H1 (cell line): ENCODE data around the gene CSF3R. TPM values are rescaled to one million over a fixed set of nuclear protein-coding genes. Genes with fewer than 3 reads are reported as not detected.
"Not testable (repeated sequence)": the region's sequence is repeated elsewhere in the genome, so short reads cannot be mapped to it uniquely, and the experiment has no call there.

Experiments
- CTCF ChIA-PET: fragments of 300-600 bp; sonication (Branson Sonifier 250); formaldehyde crosslinking; loops from one replicate; lab custom pipeline; 2021; ENCODE audit not compliant: partially characterized antibody; lab: Charles Lee
- POLR2A ChIA-PET: fragments of 300-600 bp; sonication (Branson Sonifier 250); formaldehyde crosslinking; loops from one replicate; lab custom pipeline; 2021; ENCODE audit warnings: inconsistent platforms; ENCODE audit not compliant: partially characterized antibody; lab: Charles Lee
- DNase-seq, 2 experiments: peaks; one replicate each; pipeline versions ENCODE4 v3.0.0 to v3.0.0-alpha.2; 2010 to 2022; ENCODE audit warnings: low spot score in 2 of 2, low read depth in 1 of 2, mixed read lengths in 1 of 2
- FAIRE-seq: peaks from 2 replicates; lab custom pipeline; 2011; peaks lifted over from hg19 to GRCh38; lab: Jason Lieb, UNC
- H2AFZ ChIP-seq: 2 replicates; pipeline ENCODE4 v1.8.1; 2012; ENCODE audit warnings: low read length, inconsistent platforms
- H2AK5ac ChIP-seq: 2 replicates; pipeline ENCODE4 v1.6.1; 2013; ENCODE audit warnings: low read depth, low read length
- H2BK120ac ChIP-seq: replicated peaks from 2 replicates; pipeline ENCODE3; 2013; ENCODE audit warnings: low read depth, low read length, inconsistent platforms
- H2BK12ac ChIP-seq: 2 replicates; pipeline ENCODE4 v1.6.1; 2013; ENCODE audit warnings: low read depth, low read length
- H2BK15ac ChIP-seq: 2 replicates; pipeline ENCODE4 v1.6.1; 2013; ENCODE audit warnings: low read length
- H2BK20ac ChIP-seq: 2 replicates; pipeline ENCODE4 v1.6.1; 2013; ENCODE audit warnings: low read length
- H2BK5ac ChIP-seq: 2 replicates; pipeline ENCODE4 v1.6.1; 2013; ENCODE audit warnings: low read depth, low read length
- H3K14ac ChIP-seq: 2 replicates; pipeline ENCODE4 v1.6.1; 2013; ENCODE audit warnings: inconsistent platforms; ENCODE audit not compliant: insufficient read length
- H3K18ac ChIP-seq: 2 replicates; pipeline ENCODE4 v1.6.1; 2013; ENCODE audit warnings: low read length; ENCODE audit errors: extremely low read depth
- H3K23ac ChIP-seq: 2 replicates; pipeline ENCODE4 v1.6.1; 2013; ENCODE audit warnings: inconsistent platforms; ENCODE audit not compliant: insufficient read length
- H3K23me2 ChIP-seq: 2 replicates; pipeline ENCODE4 v1.6.1; 2013; ENCODE audit warnings: low read depth, low read length
- H3K27ac ChIP-seq: 2 replicates; pipeline ENCODE4 v1.6.1; 2011; ENCODE audit warnings: low read depth, low read length, inconsistent platforms
- H3K27me3 ChIP-seq, 4 experiments: replicated peaks in 1 of 4; 1 replicate in 1 of 4; 2 replicates in 3 of 4; pipeline versions ENCODE4 v1.6.1 to v1.8.1; 2011 to 2013; ENCODE audit warnings: low read length in 3 of 4, mild to moderate bottlenecking in 3 of 4, inconsistent platforms in 2 of 4, mixed read lengths in 2 of 4, moderate library complexity in 1 of 4; ENCODE audit not compliant: control insufficient read depth in 3 of 4, insufficient read depth in 3 of 4; ENCODE audit errors: extremely low read depth in 1 of 4
- H3K36me3 ChIP-seq, 4 experiments: 2 replicates each; pipeline versions ENCODE4 v1.6.1 to v1.8.1; 2011 to 2013; ENCODE audit warnings: mild to moderate bottlenecking in 4 of 4, low read length in 3 of 4, moderate library complexity in 2 of 4, control low read depth in 1 of 4, inconsistent platforms in 1 of 4; ENCODE audit not compliant: insufficient read depth in 4 of 4, control insufficient read depth in 2 of 4
- H3K4ac ChIP-seq: replicated peaks from 2 replicates; pipeline ENCODE3; 2013; ENCODE audit warnings: low read length, low read depth, mixed read lengths, inconsistent platforms; ENCODE audit not compliant: insufficient read length
- H3K4me1 ChIP-seq, 4 experiments: replicated peaks in 1 of 4; 1 replicate in 1 of 4; 2 replicates in 3 of 4; pipeline versions ENCODE4 v1.6.1 to v1.8.1; 2011 to 2013; ENCODE audit warnings: low read length in 3 of 4, inconsistent platforms in 2 of 4, mixed read lengths in 1 of 4; ENCODE audit not compliant: insufficient read depth in 4 of 4, control insufficient read depth in 3 of 4
- H3K4me2 ChIP-seq, 2 experiments: 2 replicates each; pipeline versions ENCODE4 v1.6.1 to v1.8.1; 2011 to 2013; ENCODE audit warnings: low read depth in 2 of 2, low read length in 2 of 2, control low read depth in 1 of 2, inconsistent platforms in 1 of 2, mild to moderate bottlenecking in 1 of 2; ENCODE audit not compliant: insufficient read depth in 1 of 2
- H3K4me3 ChIP-seq, 4 experiments: fragments of 200-600, 300-600 bp in 1 of 4; sonication (generic), shearing (Covaris generic), sonication (Bioruptor Twin) in 1 of 4; 2 replicates each; pipeline versions ENCODE4 v1.5.1 to v1.8.1; 2011 to 2016; ENCODE audit warnings: low read length in 4 of 4, low read depth in 3 of 4, control low read depth in 2 of 4, inconsistent platforms in 2 of 4, mild to moderate bottlenecking in 2 of 4, mixed read lengths in 1 of 4, moderate library complexity in 1 of 4; ENCODE audit not compliant: insufficient read depth in 2 of 4; ENCODE audit errors: extremely low read depth in 1 of 4
- H3K56ac ChIP-seq: replicated peaks from 2 replicates; pipeline ENCODE3; 2013; ENCODE audit warnings: low read depth, mild to moderate bottlenecking, mixed read lengths, low read length, inconsistent platforms; ENCODE audit not compliant: insufficient read length
- H3K79me1 ChIP-seq: 2 replicates; pipeline ENCODE4 v1.6.1; 2013; ENCODE audit warnings: low read depth, low read length, control low read depth
- H3K79me2 ChIP-seq, 2 experiments: 2 replicates each; pipeline versions ENCODE4 v1.6.1 to v1.8.1; 2012 to 2013; ENCODE audit warnings: low read length in 2 of 2, mild to moderate bottlenecking in 2 of 2, inconsistent platforms in 1 of 2; ENCODE audit not compliant: insufficient read depth in 2 of 2, control insufficient read depth in 1 of 2
- H3K9ac ChIP-seq, 4 experiments: replicated peaks in 1 of 4; 1 replicate in 1 of 4; 2 replicates in 3 of 4; pipeline versions ENCODE4 v1.6.1 to v1.8.1; 2011 to 2013; ENCODE audit warnings: low read depth in 3 of 4, low read length in 3 of 4, control low read depth in 2 of 4, mild to moderate bottlenecking in 2 of 4, moderate library complexity in 2 of 4, inconsistent platforms in 1 of 4; ENCODE audit errors: extremely low read depth in 1 of 4
- H3K9me3 ChIP-seq, 2 experiments: 2 replicates each; pipeline versions ENCODE4 v1.6.1 to v1.8.1; 2012 to 2013; ENCODE audit warnings: mild to moderate bottlenecking in 2 of 2, moderate library complexity in 2 of 2, control low read depth in 1 of 2, inconsistent platforms in 1 of 2, low read depth in 1 of 2, low read length in 1 of 2, mixed read lengths in 1 of 2; ENCODE audit not compliant: insufficient read depth in 2 of 2
- H4K20me1 ChIP-seq, 2 experiments: replicated peaks in 1 of 2; 2 replicates each; pipeline versions ENCODE3 to v1.8.1; 2011 to 2013; ENCODE audit warnings: inconsistent platforms in 2 of 2, low read length in 2 of 2, mild to moderate bottlenecking in 1 of 2; ENCODE audit not compliant: insufficient read depth in 2 of 2, control insufficient read depth in 1 of 2
- H4K5ac ChIP-seq: 2 replicates; pipeline ENCODE4 v1.6.1; 2013; ENCODE audit warnings: low read length, low read depth, mixed read lengths, inconsistent platforms; ENCODE audit not compliant: insufficient read length
- H4K8ac ChIP-seq: 2 replicates; pipeline ENCODE4 v1.8.0; 2013; ENCODE audit warnings: mild to moderate bottlenecking, moderate library complexity, low read length, inconsistent platforms; ENCODE audit not compliant: insufficient read depth; ENCODE audit errors: extremely low read depth
- H4K91ac ChIP-seq: replicated peaks from 2 replicates; pipeline ENCODE3; 2013; ENCODE audit warnings: low read length, mixed read lengths, inconsistent platforms; ENCODE audit not compliant: insufficient read length
- WGBS, 2 experiments: shearing (Covaris generic) in 1 of 2; methylation state at CpG; one replicate each; pipeline versions ENCODE4 v1.1.6 to v1.1.7; 2013 to 2015; ENCODE audit warnings: low lambda C conversion rate in 2 of 2, mixed read lengths in 2 of 2, inconsistent platforms in 1 of 2, low coverage in 1 of 2, missing lambda C conversion rate in 1 of 2; ENCODE audit not compliant: insufficient replicate concordance in 2 of 2, insufficient coverage in 1 of 2, insufficient read length in 1 of 2; ENCODE audit errors: extremely low coverage in 1 of 2, missing lambda C conversion rate in 1 of 2; 5-methylcytosine and 5-hydroxymethylcytosine counted together
- polyA plus RNA-seq, 7 experiments: library from polyadenylated mRNA; depleted of rRNA in 3 of 7; stranded (reverse) in 5 of 7; unstranded in 2 of 7; fragments of >200 nt in 5 of 7; fragments of 200-250 nt in 2 of 7; gene quantifications; 1 replicate in 5 of 7; 2 replicates in 1 of 7; 4 replicates in 1 of 7; pipeline versions ENCODE4 v1.2.1 to v1.2.3, GENCODE V29; 2011 to 2013; ENCODE audit warnings: missing spikeins in 2 of 7, mixed read lengths in 2 of 7
- total RNA-seq: library from RNA; stranded (reverse); fragmentation: NEBNext Ultra II Directional; extraction: Animal tissue kit (Norgen Biotek cat#: 25700); gene quantifications from 2 replicates; pipeline ENCODE4 v1.2.1, GENCODE V29; 2021

The CSF3R gene
- total and polyA plus RNA-seq, 2 of the 8 experiments (the other 6 are each of a cell fraction or from before 2014, with no cell fraction given), result not detected

- H2BK120ac ChIP-seq, DNase-seq, H3K9ac ChIP-seq, H2AK5ac ChIP-seq, POLR2A ChIA-PET, H2BK20ac ChIP-seq, H3K18ac ChIP-seq, H3K14ac ChIP-seq, H2BK12ac ChIP-seq, H3K4me3 ChIP-seq, H2BK15ac ChIP-seq, H3K4me1 ChIP-seq, H2AFZ ChIP-seq, H4K8ac ChIP-seq, H4K91ac ChIP-seq, H3K27me3 ChIP-seq, H4K5ac ChIP-seq, H3K4ac ChIP-seq, H3K23me2 ChIP-seq, H3K79me1 ChIP-seq, H3K36me3 ChIP-seq, H3K27ac ChIP-seq, H3K4me2 ChIP-seq, H3K9me3 ChIP-seq, H3K79me2 ChIP-seq, H4K20me1 ChIP-seq, FAIRE-seq, H3K23ac ChIP-seq, H2BK5ac ChIP-seq, H3K56ac ChIP-seq: not testable (repeated sequence)
- 88% methylated on average over 2 of the region's 2 CpGs; no CpG with 5 or more reads in 1 of the 2 experiments for WGBS, 2 experiments
- CTCF ChIA-PET, result interaction anchor here (1.9 kb wide), 1 partner anchor 31 kb away, joined by 5 read pairs; no protein-coding TSS in a partner anchor
Measured at GRCh38 chr1:36511220-36511619, 28.5 kb upstream of the CSF3R start.
